ENCODE data around the gene PDK3.

Gene PDK3

GRCh38 chrX:24491741-24492140, 26.7 kb downstream of the PDK3 start:
- H3K27ac ChIP-seq = no peak overlapping the region
- H3K36me3 ChIP-seq = no peaks in the 10 kb centered on the region; the same call in 1 of the 2 replicates
- peaks cover 11% of the 10 kb centered on the region for H3K27me3 ChIP-seq (ENCODE audit: insufficient read depth, low read depth, severe bottlenecking)
- H3K9me3 ChIP-seq (ENCODE audit: severe bottlenecking) = no peaks in the 10 kb centered on the region
- H3K4me3 ChIP-seq (ENCODE audit: low read depth, low read length) = no peak overlapping the region
- DNase-seq = no peak
- TF ChIP-seq, protein P1, sequence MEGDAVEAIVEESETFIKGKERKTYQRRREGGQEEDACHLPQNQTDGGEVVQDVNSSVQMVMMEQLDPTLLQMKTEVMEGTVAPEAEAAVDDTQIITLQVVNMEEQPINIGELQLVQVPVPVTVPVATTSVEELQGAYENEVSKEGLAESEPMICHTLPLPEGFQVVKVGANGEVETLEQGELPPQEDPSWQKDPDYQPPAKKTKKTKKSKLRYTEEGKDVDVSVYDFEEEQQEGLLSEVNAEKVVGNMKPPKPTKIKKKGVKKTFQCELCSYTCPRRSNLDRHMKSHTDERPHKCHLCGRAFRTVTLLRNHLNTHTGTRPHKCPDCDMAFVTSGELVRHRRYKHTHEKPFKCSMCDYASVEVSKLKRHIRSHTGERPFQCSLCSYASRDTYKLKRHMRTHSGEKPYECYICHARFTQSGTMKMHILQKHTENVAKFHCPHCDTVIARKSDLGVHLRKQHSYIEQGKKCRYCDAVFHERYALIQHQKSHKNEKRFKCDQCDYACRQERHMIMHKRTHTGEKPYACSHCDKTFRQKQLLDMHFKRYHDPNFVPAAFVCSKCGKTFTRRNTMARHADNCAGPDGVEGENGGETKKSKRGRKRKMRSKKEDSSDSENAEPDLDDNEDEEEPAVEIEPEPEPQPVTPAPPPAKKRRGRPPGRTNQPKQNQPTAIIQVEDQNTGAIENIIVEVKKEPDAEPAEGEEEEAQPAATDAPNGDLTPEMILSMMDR (IDR thresholded peaks at IDR 0.05; ENCODE audit: low read depth, low read length) = no peak

- DNase-seq = no peak
- Histone ChIP-seq H3K27me3 (ENCODE audit: insufficient read depth, low read depth, severe bottlenecking) (peaks cover 5% of the 10 kb centered on the region), H3K27ac (no peak overlapping the region), H3K9me3 (ENCODE audit: severe bottlenecking) (no peaks in the 10 kb centered on the region), H3K36me3 (no peaks in the 10 kb centered on the region; the same call in 1 of the 2 replicates), H3K4me3 (ENCODE audit: low read depth, low read length) (no peak overlapping the region)
- TF ChIP-seq, protein P1 (IDR thresholded peaks at IDR 0.05; ENCODE audit: low read depth, low read length) = no peak
Observed at GRCh38 chrX:24493740-24494581, 28.9 kb downstream of the PDK3 start.

- H3K9me3 ChIP-seq (ENCODE audit: severe bottlenecking) = no peaks in the 10 kb centered on the region
- DNase-seq = no peak
- peaks cover 5% of the 10 kb centered on the region for H3K27me3 ChIP-seq (ENCODE audit: insufficient read depth, low read depth, severe bottlenecking)
- no peaks in the 10 kb centered on the region; the same call in 1 of the 2 replicates for H3K36me3 ChIP-seq
- H3K4me3 ChIP-seq (ENCODE audit: low read depth, low read length) = no peak overlapping the region
- no peak overlapping the region for H3K27ac ChIP-seq
- TF ChIP-seq, protein P1 (IDR thresholded peaks at IDR 0.05; ENCODE audit: low read depth, low read length) = no peak
Observed at GRCh38 chrX:24494647-24495075, 29.6 kb downstream of the PDK3 start.

DNA sequence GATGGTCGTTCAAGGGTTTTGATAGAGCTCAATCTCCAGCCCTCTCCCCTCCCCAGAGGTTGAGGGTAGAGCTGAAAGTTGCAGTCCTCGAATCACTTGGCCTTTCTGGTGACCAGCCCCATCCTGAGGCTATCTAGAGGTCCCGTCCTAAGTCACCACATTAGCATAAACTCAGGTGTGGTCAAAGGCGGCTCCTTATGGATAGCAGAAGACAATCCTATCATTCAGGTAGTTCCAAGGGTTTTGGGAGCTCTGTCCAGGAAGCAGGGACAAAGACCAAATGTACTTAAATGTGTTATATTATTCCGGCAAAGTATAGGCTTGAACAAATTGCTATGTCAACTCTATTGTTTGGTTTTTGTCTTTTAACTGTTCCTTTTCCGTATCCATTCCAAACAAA, 30.6 kb downstream of the PDK3 start:
- Histone ChIP-seq H3K27ac (no peak overlapping the region), H3K36me3 (no peaks in the 10 kb centered on the region; the same call in 1 of the 2 replicates), H3K4me3 (ENCODE audit: low read depth, low read length) (no peak overlapping the region), H3K9me3 (ENCODE audit: severe bottlenecking) (no peaks in the 10 kb centered on the region), H3K27me3 (ENCODE audit: insufficient read depth, low read depth, severe bottlenecking) (peaks cover 5% of the 10 kb centered on the region)
- DNase-seq = no peak
- TF ChIP-seq, protein P1 (IDR thresholded peaks at IDR 0.05; ENCODE audit: low read depth, low read length) = no peak

DNA sequence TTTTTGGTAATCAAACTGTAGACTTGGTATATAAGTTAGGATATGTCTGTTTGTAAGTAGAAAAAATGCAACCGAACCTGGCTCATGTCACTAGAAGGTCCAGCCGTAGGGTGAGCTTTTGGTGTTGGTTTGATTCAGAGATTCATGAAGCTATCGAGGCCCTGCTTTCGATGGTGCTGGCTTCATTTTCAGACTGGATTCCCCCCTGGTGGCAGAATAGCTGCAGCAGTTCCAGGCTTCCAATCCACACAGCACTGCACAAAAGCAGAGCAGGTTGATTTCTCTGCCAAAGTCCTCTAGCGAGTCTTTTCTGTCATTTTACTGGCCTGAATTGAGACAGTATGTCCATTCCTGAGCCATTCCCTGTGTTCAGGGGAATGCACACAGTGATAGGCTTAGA, 33.1 kb downstream of the PDK3 start:
- TF ChIP-seq, protein P1 (IDR thresholded peaks at IDR 0.05; ENCODE audit: low read depth, low read length) = peak; percentile 47; the same call in 1 of the 2 replicates
- no peak overlapping the region for H3K27ac ChIP-seq
- no peaks in the 10 kb centered on the region for H3K9me3 ChIP-seq (ENCODE audit: severe bottlenecking)
- H3K27me3 ChIP-seq (ENCODE audit: insufficient read depth, low read depth, severe bottlenecking) = peaks cover 5% of the 10 kb centered on the region
- H3K36me3 ChIP-seq = no peaks in the 10 kb centered on the region; the same call in 1 of the 2 replicates
- DNase-seq = peak; percentile 23
- no peak overlapping the region for H3K4me3 ChIP-seq (ENCODE audit: low read depth, low read length)

Measured in WERI-Rb-1 (cell line).